CD4-positive, alpha-beta T cell (primary cell): Measurements from ENCODE around the gene TWSG1. TPM values are rescaled to one million over a fixed set of nuclear protein-coding genes. Genes with fewer than 3 reads are reported as not detected.
"Not testable (repeated sequence)": the region's sequence is repeated elsewhere in the genome, so short reads cannot be mapped to it uniquely, and the experiment has no call there.

Experiments used
- ATAC-seq: fragments of 200-7000 bp; cut with Tn5 transposase; one replicate; pipeline ENCODE4 v1.10.0; 2022; ENCODE audit warnings: mild to moderate bottlenecking; ENCODE audit not compliant: poor library complexity
- CTCF ChIA-PET: fragments of 350-600 bp; sonication (Branson Sonifier 250); formaldehyde crosslinking; loops from one replicate; lab custom pipeline; 2021; ENCODE audit warnings: antibody characterized with exemption, inconsistent platforms; lab: Charles Lee
- POLR2A ChIA-PET: fragments of 350-600 bp; sonication (Branson Sonifier 250); formaldehyde crosslinking; loops from one replicate; lab custom pipeline; 2021; ENCODE audit warnings: antibody characterized with exemption, inconsistent platforms; lab: Charles Lee
- DNase-seq, 14 experiments: peaks; one replicate each; pipeline ENCODE4 v3.0.0-alpha.2; 2013 to 2020; ENCODE audit warnings: mixed read lengths in 2 of 14
- H3K27ac ChIP-seq, 2 donors: one replicate each; pipeline versions ENCODE4 v1.5.1 to v1.7.0; 2013; ENCODE audit warnings: low read length in 2 of 2, low read depth in 1 of 2, mild to moderate bottlenecking in 1 of 2
- H3K27me3 ChIP-seq, 2 experiments: 1 replicate in 1 of 2; 2 replicates in 1 of 2; pipeline versions ENCODE4 v1.6.1 to v1.7.0; 2013; ENCODE audit warnings: low read length in 2 of 2, control low read depth in 1 of 2, mild to moderate bottlenecking in 1 of 2, moderate library complexity in 1 of 2; ENCODE audit not compliant: insufficient read depth in 2 of 2, control insufficient read depth in 1 of 2
- H3K36me3 ChIP-seq: one replicate; pipeline ENCODE4 v1.6.1; 2013; ENCODE audit warnings: low read length, control low read depth; ENCODE audit not compliant: insufficient read depth
- H3K4me1 ChIP-seq: one replicate; pipeline ENCODE4 v1.6.1; 2013; ENCODE audit warnings: low read length, control low read depth; ENCODE audit not compliant: insufficient read depth
- H3K4me3 ChIP-seq: one replicate; pipeline ENCODE4 v1.5.1; 2013; ENCODE audit warnings: mild to moderate bottlenecking, low read length, moderate library complexity
- H3K9me3 ChIP-seq, 2 experiments: 1 replicate in 1 of 2; 2 replicates in 1 of 2; pipeline versions ENCODE4 v1.6.1 to v1.7.0; 2013; ENCODE audit warnings: low read length in 2 of 2, mild to moderate bottlenecking in 2 of 2, control low read depth in 1 of 2, moderate library complexity in 1 of 2; ENCODE audit not compliant: control insufficient read depth in 1 of 2, insufficient read depth in 1 of 2
- H3K27ac Mint-ChIP-seq: one replicate; pipeline ENCODE4 v1.8.0; 2020; ENCODE audit warnings: mixed read lengths
- H3K27me3 Mint-ChIP-seq: one replicate; pipeline ENCODE4 v1.8.0; 2021; ENCODE audit warnings: mixed read lengths
- H3K36me3 Mint-ChIP-seq: one replicate; pipeline ENCODE4 v1.8.0; 2021; ENCODE audit warnings: low read depth, mixed read lengths
- H3K4me1 Mint-ChIP-seq: one replicate; pipeline ENCODE4 v1.8.0; 2021; ENCODE audit warnings: low read depth, mixed read lengths
- H3K4me3 Mint-ChIP-seq: one replicate; pipeline ENCODE4 v1.8.0; 2020; ENCODE audit warnings: mild to moderate bottlenecking, mixed read lengths
- H3K9me3 Mint-ChIP-seq: one replicate; pipeline ENCODE4 v1.8.0; 2020; ENCODE audit warnings: mixed read lengths
- CTCF ChIP-seq: fragments of 200-600 bp; IDR thresholded peaks from one replicate; pipeline ENCODE4 v1.8.0; 2022; ENCODE audit warnings: antibody characterized with exemption, mild to moderate bottlenecking
- intact Hi-C, 2 experiments: fragments of 100-400 bp; cut with DNase I in 1 of 2; cut with micrococcal nuclease in 1 of 2; formaldehyde crosslinking; loops; one replicate each; pipeline versions ENCODE4 v1.15.1 to v1.9.0; 2023 to 2025; cut with DNase I, micrococcal nuclease
- total RNA-seq, 174 experiments: library from RNA in 2 of 174; stranded (reverse) in 2 of 174; gene quantifications; one replicate each; pipeline ENCODE4 v1.2.3 and lab custom pipeline; 2021 to 2026

TWSG1 gene
- total RNA-seq, 2 experiments from 2014 or later: 2.8 TPM

GRCh38 chr18:9421096-9421900, 86.7 kb downstream of the TWSG1 start:
- Histone ChIP-seq H3K27ac (no peak overlapping the region), H3K27me3 (no peaks in the 10 kb centered on the region), H3K36me3 (no peaks in the 10 kb centered on the region), H3K4me1 (no peaks in the 10 kb centered on the region), H3K4me3 (no peak overlapping the region), H3K9me3 (no peaks in the 10 kb centered on the region)
- DNase-seq (no peak), ATAC-seq (no peak)
- Mint-ChIP-seq H3K4me1 (no peaks in the 10 kb centered on the region), H3K27me3 (no peaks in the 10 kb centered on the region), H3K4me3 (no peak overlapping the region), H3K36me3 (no peaks in the 10 kb centered on the region), H3K9me3 (no peaks in the 10 kb centered on the region), H3K27ac (no peak overlapping the region)
- ChIA-PET POLR2A (no interaction called here), CTCF (no interaction called here)
- intact Hi-C loops: no loop called here
- TF ChIP-seq CTCF: no peak

- Mint-ChIP-seq H3K9me3 (no peaks in the 10 kb centered on the region), H3K36me3 (no peaks in the 10 kb centered on the region), H3K4me1 (no peaks in the 10 kb centered on the region), H3K27me3 (no peaks in the 10 kb centered on the region), H3K4me3 (no peak overlapping the region), H3K27ac (no peak overlapping the region)
- Histone ChIP-seq H3K27ac (no peak overlapping the region), H3K4me1 (no peaks in the 10 kb centered on the region), H3K9me3 (no peaks in the 10 kb centered on the region), H3K4me3 (no peak overlapping the region), H3K36me3 (no peaks in the 10 kb centered on the region), H3K27me3 (no peaks in the 10 kb centered on the region)
- TF ChIP-seq CTCF: no peak
- DNase-seq: no peak
- CTCF ChIA-PET: no interaction called here
- no peak for ATAC-seq
- POLR2A ChIA-PET: no interaction called here
- intact Hi-C loops: no loop called here
Observed at GRCh38 chr18:9421901-9422327, 87.3 kb downstream of the TWSG1 start.

- no peak overlapping the region for H3K27ac Mint-ChIP-seq
- H3K9me3 Mint-ChIP-seq: no peaks in the 10 kb centered on the region
- TF ChIP-seq CTCF: no peak
- Histone ChIP-seq H3K9me3 (no peaks in the 10 kb centered on the region), H3K4me1 (no peaks in the 10 kb centered on the region), H3K36me3 (no peaks in the 10 kb centered on the region), H3K4me3 (no peak overlapping the region), H3K27me3 (no peaks in the 10 kb centered on the region), H3K27ac (no peak overlapping the region)
- DNase-seq (no peak), ATAC-seq (no peak)
- CTCF ChIA-PET: no interaction called here
- no peaks in the 10 kb centered on the region for H3K4me1 Mint-ChIP-seq
- no peaks in the 10 kb centered on the region for H3K27me3 Mint-ChIP-seq
- POLR2A ChIA-PET: no interaction called here
- no peak overlapping the region for H3K4me3 Mint-ChIP-seq
- no peaks in the 10 kb centered on the region for H3K36me3 Mint-ChIP-seq
- intact Hi-C loops: no loop called here
Observed at GRCh38 chr18:9422816-9423519, 88.4 kb downstream of the TWSG1 start.

GRCh38 chr18:9423648-9424047, 89.1 kb downstream of the TWSG1 start:
- H3K9me3 Mint-ChIP-seq, H3K9me3 ChIP-seq, H3K27ac Mint-ChIP-seq, H3K4me3 Mint-ChIP-seq, H3K4me1 Mint-ChIP-seq, H3K27me3 ChIP-seq, H3K36me3 ChIP-seq, H3K27me3 Mint-ChIP-seq, ATAC-seq, POLR2A ChIA-PET, intact Hi-C loops, H3K4me1 ChIP-seq, CTCF ChIA-PET, H3K36me3 Mint-ChIP-seq, DNase-seq, H3K4me3 ChIP-seq, H3K27ac ChIP-seq: not testable (repeated sequence)

DNA sequence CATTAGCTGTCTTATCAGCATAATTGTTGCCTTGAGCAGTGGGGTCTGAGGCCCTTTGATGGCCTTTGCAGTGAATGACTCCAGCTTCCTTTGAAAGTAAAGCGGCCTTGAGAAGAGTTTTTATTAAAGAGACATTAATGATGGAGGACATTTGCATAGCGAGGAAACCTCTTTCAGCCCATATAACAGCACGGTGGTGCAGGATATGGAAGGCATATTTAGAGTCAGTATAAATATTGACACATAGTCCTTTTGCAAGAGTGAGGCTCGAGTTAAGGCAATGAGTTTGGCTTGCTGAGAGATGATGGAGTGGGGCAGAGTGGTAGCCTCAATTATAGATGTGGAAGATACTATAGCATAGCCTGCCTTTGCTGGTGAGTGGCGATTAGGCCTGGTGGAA, 89.7 kb downstream of the TWSG1 start:
- H3K36me3 ChIP-seq, H3K4me1 ChIP-seq, H3K36me3 Mint-ChIP-seq, H3K9me3 Mint-ChIP-seq, CTCF ChIA-PET, H3K4me1 Mint-ChIP-seq, DNase-seq, H3K4me3 ChIP-seq, H3K4me3 Mint-ChIP-seq, H3K27ac Mint-ChIP-seq, H3K9me3 ChIP-seq, POLR2A ChIA-PET, ATAC-seq, H3K27me3 Mint-ChIP-seq, H3K27ac ChIP-seq, H3K27me3 ChIP-seq, intact Hi-C loops: not testable (repeated sequence)
